ENCODE measurements around the gene SART1.

GRCh38 chr11:65958774-65959420 is 2.6 kb upstream of the SART1 start:
- TF ChIP-seq CTCF (conservative IDR thresholded peaks at IDR 0.05) (no peak), EZH2 (IDR thresholded peaks at IDR 0.05; ENCODE audit: low read depth) (no peak)

Measured in PC-9 (cell line).